Mucosa of descending colon (tissue), 3 donors: ENCODE data around the gene KRT31. TPM values are rescaled to one million over a fixed set of nuclear protein-coding genes. Genes with fewer than 3 reads are reported as not detected.

Experiments used
- ATAC-seq: fragments of 200-7000 bp; cut with Tn5 transposase; one replicate; pipeline ENCODE4 v1.9.1; 2020; ENCODE audit warnings: mild to moderate bottlenecking, moderate library complexity
- DNase-seq, 3 donors: peaks; one replicate each; pipeline ENCODE4 v3.0.0-alpha.2; 2020
- H3K36me3 ChIP-seq: fragments of 200-600 bp; one replicate; pipeline ENCODE4 v1.8.0; 2021; ENCODE audit warnings: low read depth, mild to moderate bottlenecking
- H3K4me1 ChIP-seq: fragments of 200-600 bp; one replicate; pipeline ENCODE4 v1.8.0; 2021; ENCODE audit warnings: low read depth, mild to moderate bottlenecking
- H3K4me3 ChIP-seq: fragments of 200-600 bp; one replicate; pipeline ENCODE4 v1.8.0; 2021; ENCODE audit warnings: mild to moderate bottlenecking
- H3K9me3 ChIP-seq: fragments of 200-600 bp; one replicate; pipeline ENCODE4 v1.8.0; 2021; ENCODE audit warnings: mild to moderate bottlenecking
- intact Hi-C, 2 donors: fragments of 100-400 bp; cut with DNase I in 1 of 2; cut with micrococcal nuclease in 1 of 2; formaldehyde crosslinking; loops; one replicate each; pipeline versions ENCODE4 v1.11.0 to v1.11.1; 2022; cut with DNase I, micrococcal nuclease
- total RNA-seq, 3 donors: library from RNA; stranded (reverse); fragmentation: NEBNext Ultra II Directional in 2 of 3; extraction: Animal tissue kit (Norgen Biotek cat#: 25700) in 2 of 3; gene quantifications; one replicate each; pipeline versions ENCODE4 v1.2.1 to v1.2.4, GENCODE V29; 2021 to 2023
- TF ChIP-seq, protein P1 (sequence below): fragments of 200-600 bp; IDR thresholded peaks from one replicate; pipeline ENCODE4 v1.8.0; 2022; ENCODE audit warnings: antibody characterized with exemption, mild to moderate bottlenecking
- donor health status: DM: no; HTN: no; CAD: no; lungs with moderate emphysema.
- donor health status: DM: no; HTN: no; CAD: no.
- donor health status: DM: no; HTN: yes; CAD: no.

Gene KRT31
- total RNA-seq, 3 donors from 2014 or later = not detected

DNA sequence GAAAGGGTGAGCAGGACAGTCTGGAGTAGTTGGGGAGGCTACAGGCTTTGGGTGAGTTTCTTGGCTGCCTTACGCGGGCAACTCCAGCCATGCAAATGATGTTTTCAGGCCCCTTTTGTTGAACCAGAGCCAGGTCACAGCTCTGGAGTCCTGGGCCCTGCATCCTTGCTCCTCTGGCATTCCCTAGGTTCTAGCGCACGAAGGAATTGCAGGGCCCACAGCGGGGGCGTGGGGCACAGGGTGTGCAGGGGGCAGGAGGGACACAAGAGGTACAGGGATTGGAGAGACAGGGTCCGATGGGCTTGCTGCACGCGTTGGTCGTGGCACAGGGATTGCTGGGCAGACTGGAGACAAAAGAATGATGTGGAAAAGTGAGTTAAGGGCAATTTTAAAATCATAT, 3.6 kb downstream of the KRT31 start:
- TF ChIP-seq, protein P1, sequence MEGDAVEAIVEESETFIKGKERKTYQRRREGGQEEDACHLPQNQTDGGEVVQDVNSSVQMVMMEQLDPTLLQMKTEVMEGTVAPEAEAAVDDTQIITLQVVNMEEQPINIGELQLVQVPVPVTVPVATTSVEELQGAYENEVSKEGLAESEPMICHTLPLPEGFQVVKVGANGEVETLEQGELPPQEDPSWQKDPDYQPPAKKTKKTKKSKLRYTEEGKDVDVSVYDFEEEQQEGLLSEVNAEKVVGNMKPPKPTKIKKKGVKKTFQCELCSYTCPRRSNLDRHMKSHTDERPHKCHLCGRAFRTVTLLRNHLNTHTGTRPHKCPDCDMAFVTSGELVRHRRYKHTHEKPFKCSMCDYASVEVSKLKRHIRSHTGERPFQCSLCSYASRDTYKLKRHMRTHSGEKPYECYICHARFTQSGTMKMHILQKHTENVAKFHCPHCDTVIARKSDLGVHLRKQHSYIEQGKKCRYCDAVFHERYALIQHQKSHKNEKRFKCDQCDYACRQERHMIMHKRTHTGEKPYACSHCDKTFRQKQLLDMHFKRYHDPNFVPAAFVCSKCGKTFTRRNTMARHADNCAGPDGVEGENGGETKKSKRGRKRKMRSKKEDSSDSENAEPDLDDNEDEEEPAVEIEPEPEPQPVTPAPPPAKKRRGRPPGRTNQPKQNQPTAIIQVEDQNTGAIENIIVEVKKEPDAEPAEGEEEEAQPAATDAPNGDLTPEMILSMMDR = no peak
- Histone ChIP-seq H3K4me3 (no peak overlapping the region), H3K4me1 (no peaks in the 10 kb centered on the region), H3K36me3 (no peaks in the 10 kb centered on the region), H3K9me3 (no peaks in the 10 kb centered on the region)
- intact Hi-C loops = no loop called here
- no peak for ATAC-seq
- DNase-seq = no peak

- no peaks in the 10 kb centered on the region for H3K36me3 ChIP-seq
- H3K4me3 ChIP-seq = no peak overlapping the region
- no peaks in the 10 kb centered on the region for H3K9me3 ChIP-seq
- ATAC-seq (no peak), DNase-seq (no peak)
- intact Hi-C loops = no loop called here
- no peaks in the 10 kb centered on the region for H3K4me1 ChIP-seq
- TF ChIP-seq, protein P1 = no peak
Measured at GRCh38 chr17:41393294-41393693, 4.1 kb downstream of the KRT31 start.

DNA sequence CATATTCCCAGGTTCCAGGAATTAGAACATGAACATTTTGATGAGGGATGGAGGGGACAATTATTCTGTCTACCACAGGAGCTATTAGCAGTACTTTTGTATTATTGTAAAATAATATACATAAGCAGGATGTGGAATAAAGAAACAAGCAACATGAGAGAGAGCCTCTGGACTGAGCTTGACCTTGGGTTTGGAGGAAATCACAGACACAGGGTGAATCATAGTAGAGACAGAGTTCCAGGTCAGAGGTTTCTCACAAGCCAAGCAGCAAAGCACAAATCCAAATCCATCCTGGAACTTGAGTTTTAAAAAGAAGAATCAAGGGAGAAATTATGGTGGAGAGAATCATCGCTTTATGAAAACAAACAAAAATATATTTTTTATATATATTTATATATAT, 5.1 kb downstream of the KRT31 start:
- H3K4me1 ChIP-seq = no peaks in the 10 kb centered on the region
- ATAC-seq = no peak
- no peaks in the 10 kb centered on the region for H3K36me3 ChIP-seq
- TF ChIP-seq, protein P1 = no peak
- peaks cover under 1% of the 10 kb centered on the region for H3K9me3 ChIP-seq
- no peak overlapping the region for H3K4me3 ChIP-seq
- intact Hi-C loops = no loop called here
- DNase-seq = no peak

GRCh38 chr17:41391535-41391934, 5.9 kb downstream of the KRT31 start:
- no peaks in the 10 kb centered on the region for H3K4me1 ChIP-seq
- TF ChIP-seq, protein P1 = no peak
- intact Hi-C loops = no loop called here
- H3K9me3 ChIP-seq = peaks cover 7% of the 10 kb centered on the region
- no peak for ATAC-seq
- H3K4me3 ChIP-seq = no peak overlapping the region
- no peaks in the 10 kb centered on the region for H3K36me3 ChIP-seq
- no peak for DNase-seq

DNA sequence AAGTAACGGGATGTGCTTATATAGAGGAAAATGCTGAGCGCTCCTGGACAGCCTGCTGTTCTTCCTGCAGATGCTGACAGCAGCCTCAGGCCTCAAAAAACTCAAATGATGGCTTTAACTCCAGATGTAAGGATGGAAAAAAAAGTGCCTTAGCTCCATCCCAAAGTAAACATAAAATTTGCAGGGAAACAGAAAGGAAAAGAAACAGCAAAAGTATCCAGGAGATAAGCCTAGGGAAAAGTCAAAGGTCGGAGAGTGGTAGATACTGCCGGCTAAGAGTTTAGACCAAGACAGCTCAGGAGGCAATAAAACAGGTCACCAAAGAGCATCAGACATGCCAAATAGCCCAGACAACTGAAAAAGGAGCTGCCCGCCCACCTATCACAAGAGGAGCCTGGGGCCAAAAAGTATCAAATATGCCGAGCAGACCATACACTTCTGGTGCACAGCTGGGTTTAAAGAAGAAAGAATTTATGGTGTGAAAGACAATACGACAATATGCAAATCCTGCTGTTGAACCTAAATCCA, 6.9 kb downstream of the KRT31 start:
- intact Hi-C loops = no loop called here
- Histone ChIP-seq H3K36me3 (no peaks in the 10 kb centered on the region), H3K4me3 (no peak overlapping the region), H3K9me3 (peaks cover 10% of the 10 kb centered on the region), H3K4me1 (no peaks in the 10 kb centered on the region)
- no peak for ATAC-seq
- TF ChIP-seq, protein P1 = no peak
- no peak for DNase-seq

DNA sequence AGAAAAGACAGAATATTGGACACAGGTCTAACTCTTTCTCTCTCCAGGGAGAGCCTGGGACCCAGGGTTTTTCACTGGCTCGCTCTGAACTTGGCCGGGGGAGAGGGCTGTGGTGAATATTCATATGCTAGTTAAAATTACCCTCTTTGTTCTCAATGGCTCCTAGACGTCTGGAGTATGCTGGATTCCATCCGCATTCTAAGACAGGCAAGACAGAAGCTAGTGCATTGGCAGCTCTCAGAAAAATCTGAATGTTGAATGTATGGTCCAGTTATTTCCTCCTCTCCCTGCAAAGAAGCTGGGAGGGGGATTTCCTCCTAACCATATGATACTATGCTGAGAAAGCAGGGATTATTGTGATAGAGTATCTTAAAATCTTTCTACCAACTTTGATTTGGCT, 9.7 kb downstream of the KRT31 start:
- Histone ChIP-seq H3K9me3 (peaks cover 10% of the 10 kb centered on the region), H3K4me1 (no peaks in the 10 kb centered on the region), H3K36me3 (no peaks in the 10 kb centered on the region), H3K4me3 (no peak overlapping the region)
- intact Hi-C loops = no loop called here
- TF ChIP-seq, protein P1 = no peak
- no peak for ATAC-seq
- no peak for DNase-seq
